Superior temporal gyrus (tissue), 1 donor: ENCODE data around the gene C19orf85.
A peak's percentile ranks its signal among the peaks of the same experiment; 100 is the strongest.
"Not testable (repeated sequence)": the region's sequence is repeated elsewhere in the genome, so short reads cannot be mapped to it uniquely, and the experiment has no call there.

ENCODE experiments used
- DNase-seq: peaks from one replicate; pipeline ENCODE4 v3.0.0-alpha.2; 2016; ENCODE audit errors: extremely low spot score

The C19orf85 gene

GRCh38 chr19:55459551-55459949 is 5.0 kb downstream of the C19orf85 start:
- no peak for DNase-seq

- DNase-seq: no peak
These were observed 6.7 kb downstream of the C19orf85 start for GRCh38 chr19:55457683-55458457.

GRCh38 chr19:55456347-55456746 is 8.2 kb downstream of the C19orf85 start:
- DNase-seq: no peak

GRCh38 chr19:55455576-55456235 is 8.8 kb downstream of the C19orf85 start:
- DNase-seq: no peak

- peak; percentile 78 for DNase-seq
These were observed 9.7 kb downstream of the C19orf85 start for GRCh38 chr19:55454787-55455243.

- peak; percentile 15 for DNase-seq
These were observed 10.9 kb downstream of the C19orf85 start for GRCh38 chr19:55453511-55454260.

- DNase-seq: peak; percentile 97
These were observed 11.7 kb downstream of the C19orf85 start for GRCh38 chr19:55452749-55453346.

- DNase-seq: peak; percentile 47
These were observed 12.4 kb downstream of the C19orf85 start for GRCh38 chr19:55451965-55452748.

GRCh38 chr19:55451163-55451964 is 13.2 kb downstream of the C19orf85 start:
- DNase-seq: no peak

GRCh38 chr19:55449469-55449868 is 15.1 kb downstream of the C19orf85 start:
- no peak for DNase-seq

GRCh38 chr19:55448175-55448490 is 16.4 kb downstream of the C19orf85 start:
- not testable (repeated sequence) for DNase-seq

GRCh38 chr19:55447421-55448174 is 17.0 kb downstream of the C19orf85 start:
- peak; percentile 86 for DNase-seq

GRCh38 chr19:55446060-55446459 is 18.5 kb downstream of the C19orf85 start:
- DNase-seq: no peak

- DNase-seq: no peak
These were observed 19.9 kb downstream of the C19orf85 start for GRCh38 chr19:55444646-55445045.

- DNase-seq: no peak
These were observed 20.6 kb downstream of the C19orf85 start for GRCh38 chr19:55443824-55444480.

GRCh38 chr19:55443045-55443823 is 21.3 kb downstream of the C19orf85 start, which contains the start of gene SHISA7:
Gene SHISA7 (minus strand): TSS chr19:55443300. CDS start chr19:55442863, 437 bp downstream.
- DNase-seq: peak; percentile 76

GRCh38 chr19:55442372-55442961 is 22.1 kb downstream of the C19orf85 start:
- no peak for DNase-seq
